ENCODE data around the gene ATP5F1E.

Gene ATP5F1E

GRCh38 chr20:59031564-59032022 is 542 bp downstream of the ATP5F1E start:
- Histone ChIP-seq H3K9me3 (ENCODE audit: insufficient read depth, low read depth, low read length) (no peaks in the 10 kb centered on the region), H3K27ac (ENCODE audit: low read depth, low read length) (peak overlapping the region; percentile 68; the same call in 1 of the 2 replicates), H3K4me1 (ENCODE audit: insufficient read depth, low read length) (peaks cover 17% of the 10 kb centered on the region), H3K27me3 (ENCODE audit: insufficient read depth, low read length) (peaks cover 54% of the 10 kb centered on the region), H3K36me3 (ENCODE audit: insufficient read depth, low read length) (peaks cover 73% of the 10 kb centered on the region), H3K9ac (ENCODE audit: low read depth, low read length) (peak overlapping the region; percentile 95), H3K4me3 (ENCODE audit: low read length) (peak overlapping the region; percentile 96)
- WGBS = 28% methylated on average over 13 of the region's 13 CpGs

- Histone ChIP-seq H3K27ac (ENCODE audit: low read depth, low read length) (no peak overlapping the region), H3K9ac (ENCODE audit: low read depth, low read length) (peak overlapping the region; percentile 95; the same call in 1 of the 2 replicates), H3K27me3 (ENCODE audit: insufficient read depth, low read length) (peaks cover 59% of the 10 kb centered on the region), H3K4me3 (ENCODE audit: low read length) (peak overlapping the region; percentile 96), H3K4me1 (ENCODE audit: insufficient read depth, low read length) (peaks cover 18% of the 10 kb centered on the region), H3K36me3 (ENCODE audit: insufficient read depth, low read length) (peaks cover 73% of the 10 kb centered on the region), H3K9me3 (ENCODE audit: insufficient read depth, low read depth, low read length) (no peaks in the 10 kb centered on the region)
- WGBS = 77% methylated on average over 6 of the region's 7 CpGs
Observed at GRCh38 chr20:59030911-59031563, 1.1 kb downstream of the ATP5F1E start.

GRCh38 chr20:59028812-59029211 is 3.3 kb downstream of the ATP5F1E start:
- Histone ChIP-seq H3K4me1 (ENCODE audit: insufficient read depth, low read length) (peaks cover 23% of the 10 kb centered on the region), H3K27ac (ENCODE audit: low read depth, low read length) (no peak overlapping the region), H3K9ac (ENCODE audit: low read depth, low read length) (no peak overlapping the region), H3K36me3 (ENCODE audit: insufficient read depth, low read length) (peaks cover 72% of the 10 kb centered on the region), H3K27me3 (ENCODE audit: insufficient read depth, low read length) (peaks cover 64% of the 10 kb centered on the region), H3K4me3 (ENCODE audit: low read length) (no peak overlapping the region), H3K9me3 (ENCODE audit: insufficient read depth, low read depth, low read length) (no peaks in the 10 kb centered on the region)
- WGBS = 34% methylated on average over 2 of the region's 2 CpGs

- WGBS = 82% methylated on average over 8 of the region's 8 CpGs
- H3K4me1 ChIP-seq (ENCODE audit: insufficient read depth, low read length) = peaks cover 23% of the 10 kb centered on the region
- no peak overlapping the region for H3K4me3 ChIP-seq (ENCODE audit: low read length)
Observed at GRCh38 chr20:59027741-59028320, 4.3 kb downstream of the ATP5F1E start.

GRCh38 chr20:59026904-59027740 is 5.0 kb downstream of the ATP5F1E start:
- Histone ChIP-seq H3K36me3 (ENCODE audit: insufficient read depth, low read length) (peaks cover 85% of the 10 kb centered on the region), H3K4me3 (ENCODE audit: low read length) (no peak overlapping the region), H3K4me1 (ENCODE audit: insufficient read depth, low read length) (peaks cover 23% of the 10 kb centered on the region), H3K27ac (ENCODE audit: low read depth, low read length) (no peak overlapping the region), H3K27me3 (ENCODE audit: insufficient read depth, low read length) (peaks cover 64% of the 10 kb centered on the region), H3K9ac (ENCODE audit: low read depth, low read length) (no peak overlapping the region), H3K9me3 (ENCODE audit: insufficient read depth, low read depth, low read length) (no peaks in the 10 kb centered on the region)
- WGBS = 77% methylated on average over 5 of the region's 5 CpGs

More at GRCh38 chr20:59027741-59028320, 4.3 kb downstream of the ATP5F1E start:
- Histone ChIP-seq H3K27ac (ENCODE audit: low read depth, low read length) (no peak overlapping the region), H3K36me3 (ENCODE audit: insufficient read depth, low read length) (peaks cover 78% of the 10 kb centered on the region), H3K9me3 (ENCODE audit: insufficient read depth, low read depth, low read length) (no peaks in the 10 kb centered on the region), H3K9ac (ENCODE audit: low read depth, low read length) (no peak overlapping the region), H3K27me3 (ENCODE audit: insufficient read depth, low read length) (peaks cover 64% of the 10 kb centered on the region)

GRCh38 chr20:59025511-59025910 is 6.6 kb downstream of the ATP5F1E start:
- H3K27ac ChIP-seq (ENCODE audit: low read depth, low read length) = no peak overlapping the region
- WGBS = 64% methylated on average over 4 of the region's 4 CpGs

GRCh38 chr20:59025086-59025485 is 7.0 kb downstream of the ATP5F1E start:
- peaks cover 74% of the 10 kb centered on the region for H3K36me3 ChIP-seq (ENCODE audit: insufficient read depth, low read length)
- H3K9ac ChIP-seq (ENCODE audit: low read depth, low read length) = no peak overlapping the region
- 89% methylated on average over 2 of the region's 2 CpGs for WGBS
- H3K4me1 ChIP-seq (ENCODE audit: insufficient read depth, low read length) = peaks cover 21% of the 10 kb centered on the region
- H3K9me3 ChIP-seq (ENCODE audit: insufficient read depth, low read depth, low read length) = no peaks in the 10 kb centered on the region
- peaks cover 46% of the 10 kb centered on the region for H3K27me3 ChIP-seq (ENCODE audit: insufficient read depth, low read length)
- H3K4me3 ChIP-seq (ENCODE audit: low read length) = no peak overlapping the region
- H3K27ac ChIP-seq (ENCODE audit: low read depth, low read length) = no peak overlapping the region

More at GRCh38 chr20:59025511-59025910, 6.6 kb downstream of the ATP5F1E start:
- Histone ChIP-seq H3K36me3 (ENCODE audit: insufficient read depth, low read length) (peaks cover 79% of the 10 kb centered on the region), H3K9ac (ENCODE audit: low read depth, low read length) (no peak overlapping the region), H3K27me3 (ENCODE audit: insufficient read depth, low read length) (peaks cover 50% of the 10 kb centered on the region), H3K9me3 (ENCODE audit: insufficient read depth, low read depth, low read length) (no peaks in the 10 kb centered on the region), H3K4me1 (ENCODE audit: insufficient read depth, low read length) (peaks cover 21% of the 10 kb centered on the region), H3K4me3 (ENCODE audit: low read length) (no peak overlapping the region)

- H3K9me3 ChIP-seq (ENCODE audit: insufficient read depth, low read depth, low read length) = no peaks in the 10 kb centered on the region
- H3K4me3 ChIP-seq (ENCODE audit: low read length) = no peak overlapping the region
- H3K27ac ChIP-seq (ENCODE audit: low read depth, low read length) = no peak overlapping the region
- H3K9ac ChIP-seq (ENCODE audit: low read depth, low read length) = no peak overlapping the region
- peaks cover 17% of the 10 kb centered on the region for H3K4me1 ChIP-seq (ENCODE audit: insufficient read depth, low read length)
- WGBS = 97% methylated on average over 24 of the region's 24 CpGs
- H3K27me3 ChIP-seq (ENCODE audit: insufficient read depth, low read length) = peaks cover 36% of the 10 kb centered on the region
- H3K36me3 ChIP-seq (ENCODE audit: insufficient read depth, low read length) = peaks cover 65% of the 10 kb centered on the region
Observed at GRCh38 chr20:59024111-59024530, 8.0 kb downstream of the ATP5F1E start.

- H3K9ac ChIP-seq (ENCODE audit: low read depth, low read length) = no peak overlapping the region
- no peak overlapping the region for H3K4me3 ChIP-seq (ENCODE audit: low read length)
- peaks cover 31% of the 10 kb centered on the region for H3K27me3 ChIP-seq (ENCODE audit: insufficient read depth, low read length)
- WGBS = 94% methylated on average over 13 of the region's 13 CpGs
- H3K4me1 ChIP-seq (ENCODE audit: insufficient read depth, low read length) = peaks cover 12% of the 10 kb centered on the region; the same call in 1 of the 2 replicates
- no peaks in the 10 kb centered on the region for H3K9me3 ChIP-seq (ENCODE audit: insufficient read depth, low read depth, low read length)
- peaks cover 60% of the 10 kb centered on the region for H3K36me3 ChIP-seq (ENCODE audit: insufficient read depth, low read length)
- H3K27ac ChIP-seq (ENCODE audit: low read depth, low read length) = no peak overlapping the region
Observed at GRCh38 chr20:59023616-59024015, 8.5 kb downstream of the ATP5F1E start.

GRCh38 chr20:59022754-59023153 is 9.4 kb downstream of the ATP5F1E start:
- 96% methylated on average over 15 of the region's 15 CpGs for WGBS
- Histone ChIP-seq H3K27me3 (ENCODE audit: insufficient read depth, low read length) (peaks cover 23% of the 10 kb centered on the region), H3K27ac (ENCODE audit: low read depth, low read length) (no peak overlapping the region), H3K4me3 (ENCODE audit: low read length) (no peak overlapping the region), H3K9me3 (ENCODE audit: insufficient read depth, low read depth, low read length) (no peaks in the 10 kb centered on the region), H3K36me3 (ENCODE audit: insufficient read depth, low read length) (peaks cover 51% of the 10 kb centered on the region), H3K9ac (ENCODE audit: low read depth, low read length) (no peak overlapping the region), H3K4me1 (ENCODE audit: insufficient read depth, low read length) (peaks cover 12% of the 10 kb centered on the region; the same call in 1 of the 2 replicates)
